ENCODE measurements around the gene AP4S1.

Gene AP4S1

DNA sequence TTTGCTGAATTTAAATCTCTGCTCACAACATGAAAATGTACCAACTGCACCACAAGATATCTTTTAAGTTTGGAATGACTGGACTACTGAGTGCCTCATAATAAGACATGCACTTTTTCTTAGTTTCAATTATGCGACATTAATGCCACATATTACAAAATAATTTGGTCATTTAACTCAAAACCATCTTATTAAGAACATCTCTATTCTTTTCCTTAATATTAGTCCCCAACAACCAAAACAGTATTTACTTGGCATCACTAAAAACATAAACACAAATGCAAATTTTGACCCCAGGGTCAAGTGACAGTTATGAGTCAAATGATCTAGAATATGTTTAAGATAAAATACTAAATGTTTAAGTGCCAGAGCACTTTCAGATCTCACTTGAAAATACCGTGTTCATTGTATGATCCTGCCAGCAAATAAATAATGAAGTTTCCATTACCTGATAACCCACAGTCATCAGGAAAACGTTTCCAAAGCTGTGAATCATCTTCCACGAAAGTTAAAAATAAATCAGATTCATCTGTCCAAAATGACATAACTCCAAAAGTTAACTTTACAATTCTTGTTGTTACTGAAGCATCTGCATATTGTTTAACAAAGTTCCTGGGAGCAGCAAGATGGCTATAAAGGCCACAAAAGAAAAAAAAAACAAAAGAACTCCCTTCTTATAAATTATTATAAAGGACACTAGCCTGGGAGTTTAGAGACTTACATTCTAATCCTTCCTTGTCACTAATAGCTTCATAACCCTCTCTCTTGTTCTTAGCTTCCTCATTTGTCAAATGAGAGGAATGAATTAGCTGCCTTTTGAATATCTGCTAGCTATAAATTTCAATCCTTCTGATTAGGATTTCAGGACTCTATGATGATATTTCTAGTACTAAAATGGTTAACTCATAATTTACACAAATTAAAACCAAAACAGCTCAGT, 30.5 kb upstream of the AP4S1 start:
- peaks cover 18% of the 10 kb centered on the region for H3K4me1 ChIP-seq (ENCODE audit: control insufficient read depth, insufficient read depth, low read length)
- H3K9me3 ChIP-seq (ENCODE audit: control insufficient read depth, insufficient read depth, low read depth, low read length): no peaks in the 10 kb centered on the region
- TF ChIP-seq PRDM6 (tag by site-specific recombination; IDR thresholded peaks at IDR 0.05) (peak; percentile 58), ZNF239 (tag by site-specific recombination; IDR thresholded peaks at IDR 0.05) (no peak), ZNF10 (tag by site-specific recombination; IDR thresholded peaks at IDR 0.05) (0 out of 2 replicates have a peak, but pooled peaks have one; percentile 27), WT1 (tag by site-specific recombination; IDR thresholded peaks at IDR 0.05) (no peak), ZNF184 (tag by site-specific recombination; IDR thresholded peaks at IDR 0.05) (peak; percentile 21; the same call in 1 of the 2 replicates), ZIC2 (tag by site-specific recombination; IDR thresholded peaks at IDR 0.05) (no peak)
- no peak overlapping the region for H3K4me3 ChIP-seq (ENCODE audit: low read depth, low read length)
- peaks cover 0 to 3% of the 10 kb centered on the region in 2 experiments; a peak in 2 of 3 replicates for H3K36me3 ChIP-seq (ENCODE audit: control insufficient read depth in 2 of 2, insufficient read depth in 1 of 2, low read length in 2 of 2)
- H3K27ac ChIP-seq (ENCODE audit: extremely low read depth, low read depth, low read length): no peak overlapping the region; the same call in 1 of the 2 replicates
- POLR2A ChIA-PET: interaction anchor here (0.7 to 1.3 kb wide), 2 partner anchors 31 to 74 kb away, joined by 3 to 7 read pairs; partner anchors contain the start of gene STRN3
- CTCF ChIA-PET: interaction anchor here (0.6 to 0.7 kb wide), 2 partner anchors 15 to 90 kb away, joined by 3 read pairs; no protein-coding TSS in a partner anchor

DNA sequence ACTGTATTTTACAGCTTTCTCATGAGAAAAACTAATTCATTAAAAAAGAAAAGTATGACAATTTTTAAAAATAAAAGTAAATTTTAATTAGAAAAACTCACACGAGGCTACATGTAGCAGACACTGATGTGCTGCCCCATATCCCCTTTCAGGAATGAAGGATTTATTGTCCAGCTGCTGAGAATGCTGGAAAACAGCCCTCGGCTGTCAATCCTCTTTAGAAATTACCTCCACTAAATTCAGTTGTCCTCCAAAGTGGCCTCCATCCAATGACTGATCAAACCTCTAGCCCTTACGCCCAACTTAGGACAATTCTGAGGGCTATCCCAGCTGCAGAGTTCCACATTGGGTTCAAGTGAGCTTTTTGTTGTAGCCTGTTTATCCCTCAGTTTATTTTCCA, 29.8 kb upstream of the AP4S1 start:
- POLR2A ChIA-PET: interaction anchor here (0.7 to 1.3 kb wide), 2 partner anchors 31 to 75 kb away, joined by 3 to 7 read pairs; partner anchors contain the start of gene STRN3
- Histone ChIP-seq H3K4me1 (ENCODE audit: control insufficient read depth, insufficient read depth, low read length) (peaks cover 22% of the 10 kb centered on the region), H3K4me3 (ENCODE audit: low read depth, low read length) (no peak overlapping the region), H3K27ac (ENCODE audit: extremely low read depth, low read depth, low read length) (no peak overlapping the region), H3K36me3 (ENCODE audit: control insufficient read depth in 2 of 2, insufficient read depth in 1 of 2, low read length in 2 of 2) (peaks cover 0 to 3% of the 10 kb centered on the region in 2 experiments; a peak in 2 of 3 replicates), H3K9me3 (ENCODE audit: control insufficient read depth, insufficient read depth, low read depth, low read length) (no peaks in the 10 kb centered on the region)
- no peak for TF ChIP-seq ZFP41 (tag by site-specific recombination; IDR thresholded peaks at IDR 0.05; ENCODE audit: borderline replicate concordance)
- TF ChIP-seq ZNF558 (tag by site-specific recombination; IDR thresholded peaks at IDR 0.05): no peak
- TF ChIP-seq ZNF449 (tag by site-specific recombination; IDR thresholded peaks at IDR 0.05): no peak
- TF ChIP-seq PRDM6 (tag by site-specific recombination; IDR thresholded peaks at IDR 0.05): peak; percentile 80
- CTCF ChIA-PET: interaction anchor here (0.6 to 0.7 kb wide), 2 partner anchors 16 to 91 kb away, joined by 3 read pairs; no protein-coding TSS in a partner anchor

DNA sequence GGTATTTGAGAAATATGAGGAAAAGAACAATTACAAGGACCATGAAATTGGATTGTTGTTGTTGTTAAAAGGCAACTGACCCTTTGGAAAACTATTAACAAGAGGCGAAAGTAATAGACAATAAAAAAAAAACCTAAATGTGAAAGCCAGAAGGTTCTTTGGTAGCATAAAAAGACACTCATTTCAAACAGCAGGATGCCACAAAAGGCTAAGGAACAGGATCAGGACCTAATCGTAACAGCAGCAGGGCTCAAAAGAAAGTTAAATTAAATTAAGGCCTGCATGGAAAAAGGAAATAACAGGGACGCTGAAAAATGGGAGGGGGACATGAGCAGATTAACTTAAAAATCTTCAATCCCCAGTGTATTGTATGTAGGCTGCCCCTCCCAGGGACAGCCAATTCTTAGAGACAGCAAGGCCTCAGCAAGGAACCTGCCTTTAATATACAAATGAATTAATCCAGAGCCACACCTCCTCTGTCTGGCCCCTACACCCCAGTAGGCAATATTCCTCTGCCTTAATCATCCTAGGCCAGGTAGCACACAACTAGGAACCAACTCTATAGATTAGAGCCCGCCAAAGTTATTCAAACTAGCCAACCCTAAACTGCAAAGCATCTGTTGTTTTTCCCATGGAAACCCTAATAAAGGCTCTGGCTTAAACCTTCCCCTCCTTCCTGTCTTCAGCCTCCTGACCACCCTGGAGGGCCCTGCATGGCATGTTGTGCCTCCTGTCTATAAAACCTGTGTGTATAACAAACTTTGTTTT, 28.4 kb upstream of the AP4S1 start:
- POLR2A ChIA-PET: interaction anchor here (1.5 kb wide), 1 partner anchor 29 kb away, joined by 4 read pairs; the partner anchor contains the start of gene STRN3

More for the DNA sequence above, 28.4 kb upstream of the AP4S1 start:
- TF ChIP-seq ZFP41 (tag by site-specific recombination; IDR thresholded peaks at IDR 0.05; ENCODE audit: borderline replicate concordance) (no peak), ZNF10 (tag by site-specific recombination; IDR thresholded peaks at IDR 0.05) (no peak), ZNF169 (tag by site-specific recombination; IDR thresholded peaks at IDR 0.05) (no peak), ZNF629 (tag by site-specific recombination; IDR thresholded peaks at IDR 0.05) (no peak), ZNF133 (tag by site-specific recombination; IDR thresholded peaks at IDR 0.05) (no peak), FEZF1 (tag by site-specific recombination; IDR thresholded peaks at IDR 0.05) (peak; percentile 56), ZBTB8A (tag by site-specific recombination; IDR thresholded peaks at IDR 0.05) (peak; percentile 30; the same call in 1 of the 2 replicates), REPIN1 (tag by site-specific recombination; IDR thresholded peaks at IDR 0.05; ENCODE audit: low read depth) (no peak)
- CTCF ChIA-PET: no interaction called here
- no peaks in the 10 kb centered on the region; a peak in 1 of 3 replicates for H3K36me3 ChIP-seq (ENCODE audit: control insufficient read depth in 2 of 2, insufficient read depth in 1 of 2, low read length in 2 of 2)
- no peak overlapping the region for H3K4me3 ChIP-seq (ENCODE audit: low read depth, low read length)
- H3K27ac ChIP-seq (ENCODE audit: extremely low read depth, low read depth, low read length): no peak overlapping the region
- H3K4me1 ChIP-seq (ENCODE audit: control insufficient read depth, insufficient read depth, low read length): peaks cover 28% of the 10 kb centered on the region
- no peaks in the 10 kb centered on the region for H3K9me3 ChIP-seq (ENCODE audit: control insufficient read depth, insufficient read depth, low read depth, low read length)

Measured in HEK293 (cell line).